HG03354 (cell line): ENCODE results near the gene JMJD1C.
"Not testable (repeated sequence)": the region's sequence is repeated elsewhere in the genome, so short reads cannot be mapped to it uniquely, and the experiment has no call there.

Source experiments
- ATAC-seq: cut with Tn5 transposase; IDR thresholded peaks from one replicate; pipeline ENCODE4 v1.9.1; 2021; ENCODE audit warnings: mild to moderate bottlenecking; ENCODE audit not compliant: unreplicated experiment, poor library complexity, severe bottlenecking

Gene JMJD1C

GRCh38 chr10:63156236-63156635 lies 309.5 kb downstream of the JMJD1C start:
- ATAC-seq = no peak

GRCh38 chr10:63155388-63156020 lies 310.3 kb downstream of the JMJD1C start:
- no peak for ATAC-seq

DNA sequence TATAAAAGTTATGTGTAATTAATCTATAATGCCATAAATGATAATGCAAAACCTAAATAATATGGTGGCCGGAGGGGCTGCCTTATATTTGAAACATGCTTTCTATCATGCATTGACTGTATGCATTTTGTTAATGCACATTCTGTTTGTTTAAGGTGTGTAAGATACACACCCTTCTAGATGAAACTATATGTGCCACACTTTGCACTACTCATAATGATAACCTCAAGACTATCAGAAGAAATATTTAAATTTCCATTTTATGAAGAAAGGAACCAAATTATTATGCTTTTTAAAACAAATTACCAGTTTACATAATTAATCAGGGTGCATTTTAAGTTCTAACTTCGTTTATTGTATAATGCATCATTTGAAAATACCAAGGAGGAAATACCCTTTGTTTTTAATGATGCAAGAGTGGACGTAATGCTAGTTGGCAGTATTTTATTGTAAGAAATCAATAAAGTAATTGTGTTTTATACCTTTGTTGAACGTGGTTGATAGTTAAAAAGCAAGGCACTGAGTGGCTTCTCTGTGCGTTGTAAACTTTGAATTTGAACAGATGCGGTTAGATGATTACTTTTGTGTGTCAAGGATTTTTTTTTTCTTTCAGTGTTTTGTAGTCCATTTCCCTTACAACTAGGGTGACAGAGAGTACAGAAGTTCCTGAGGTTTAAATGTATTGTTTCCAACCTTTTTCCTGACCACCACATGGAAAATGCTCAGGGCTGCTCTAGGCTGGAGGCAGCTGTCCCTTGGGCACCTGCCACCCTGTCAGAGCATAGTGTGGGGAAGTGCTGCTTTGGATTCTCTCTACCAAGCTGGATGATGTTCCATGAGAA lies 311.0 kb downstream of the JMJD1C start:
- no peak for ATAC-seq

DNA sequence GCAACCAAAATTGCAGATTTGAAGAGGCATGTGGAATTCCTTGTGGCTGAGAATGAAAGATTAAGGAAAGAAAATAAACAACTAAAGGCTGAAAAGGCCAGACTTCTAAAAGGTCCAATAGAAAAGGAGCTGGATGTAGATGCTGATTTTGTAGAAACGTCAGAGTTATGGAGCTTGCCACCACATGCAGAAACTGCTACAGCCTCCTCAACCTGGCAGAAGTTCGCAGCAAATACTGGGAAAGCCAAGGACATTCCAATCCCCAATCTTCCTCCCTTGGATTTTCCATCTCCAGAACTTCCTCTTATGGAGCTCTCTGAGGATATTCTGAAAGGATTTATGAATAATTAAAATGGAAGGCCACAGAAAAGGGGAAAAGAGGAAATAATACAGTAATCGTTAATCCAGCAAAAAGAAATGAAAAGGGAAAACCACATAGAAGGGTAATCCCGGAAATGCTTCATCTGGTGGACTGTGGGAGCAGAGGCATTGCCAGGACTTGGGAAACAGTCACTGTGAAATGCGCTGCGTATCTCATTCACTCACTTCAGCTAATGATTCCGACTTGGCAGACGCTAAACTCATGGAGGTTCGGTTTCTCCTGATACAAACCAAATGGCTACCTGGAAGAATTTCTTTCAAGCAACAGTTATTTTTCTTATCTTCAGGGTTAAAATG lies 311.8 kb downstream of the JMJD1C start:
- ATAC-seq = not testable (repeated sequence)

- no peak for ATAC-seq
Observed at GRCh38 chr10:63150745-63151144, 315.0 kb downstream of the JMJD1C start.

DNA sequence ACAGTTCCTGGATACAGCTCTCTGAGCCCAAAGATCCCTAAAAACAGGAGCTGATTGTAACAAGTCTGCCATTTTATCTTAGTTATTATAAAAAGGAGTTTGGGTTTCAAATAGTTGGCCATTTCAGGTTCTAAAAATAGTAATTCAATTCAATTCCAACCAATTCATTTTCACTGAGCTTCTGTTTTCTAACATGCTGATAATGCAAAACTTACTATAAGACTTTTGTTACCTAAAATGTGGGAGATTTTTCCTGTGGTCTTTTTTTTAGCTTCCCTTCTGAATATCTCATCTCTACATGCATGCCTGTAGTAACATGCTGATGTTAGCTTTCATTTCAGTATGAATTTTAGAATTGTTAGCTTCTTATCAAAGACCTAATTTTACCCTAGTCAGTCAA lies 319.3 kb downstream of the JMJD1C start:
- ATAC-seq = no peak

- ATAC-seq = no peak
Observed at GRCh38 chr10:63145782-63146181, 320.0 kb downstream of the JMJD1C start.

DNA sequence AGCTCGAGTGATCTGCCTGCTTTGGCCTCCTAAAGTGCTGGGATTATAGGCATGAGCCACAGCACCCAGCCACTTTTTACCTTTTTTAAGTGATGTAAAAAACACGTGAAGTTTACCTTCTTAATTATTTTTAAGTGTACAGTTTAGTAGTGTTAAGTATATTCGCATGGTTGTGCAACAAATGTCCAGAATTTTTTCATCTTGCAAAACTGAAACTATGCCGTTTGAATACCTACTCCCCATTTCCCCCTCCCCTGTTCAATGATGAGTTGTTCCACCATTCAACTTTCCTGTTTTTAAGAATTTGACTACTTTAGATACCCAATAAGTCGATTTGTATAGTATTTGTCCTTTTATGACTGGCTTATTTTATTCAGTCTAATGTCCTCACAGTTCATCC lies 321.8 kb downstream of the JMJD1C start:
- no peak for ATAC-seq

DNA sequence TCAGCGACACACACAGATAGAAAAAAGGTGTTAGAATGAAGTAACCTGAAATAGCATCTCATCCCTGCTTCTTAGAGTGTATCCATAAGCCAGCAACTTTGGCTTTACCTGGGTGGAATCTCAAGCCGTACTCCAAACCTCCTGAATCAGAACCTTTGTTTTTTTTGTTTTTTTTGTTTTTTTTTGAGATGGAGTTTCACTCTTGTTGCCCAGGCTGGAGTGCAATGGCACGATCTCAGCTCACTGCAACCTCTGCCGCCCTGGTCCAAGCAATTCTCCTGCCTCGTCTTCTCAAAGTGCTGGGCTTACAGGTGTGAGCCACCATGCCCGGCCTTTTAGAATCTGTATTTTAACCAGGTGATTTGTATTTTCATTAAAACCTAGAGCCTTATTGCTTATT lies 323.6 kb downstream of the JMJD1C start:
- ATAC-seq = no peak

DNA sequence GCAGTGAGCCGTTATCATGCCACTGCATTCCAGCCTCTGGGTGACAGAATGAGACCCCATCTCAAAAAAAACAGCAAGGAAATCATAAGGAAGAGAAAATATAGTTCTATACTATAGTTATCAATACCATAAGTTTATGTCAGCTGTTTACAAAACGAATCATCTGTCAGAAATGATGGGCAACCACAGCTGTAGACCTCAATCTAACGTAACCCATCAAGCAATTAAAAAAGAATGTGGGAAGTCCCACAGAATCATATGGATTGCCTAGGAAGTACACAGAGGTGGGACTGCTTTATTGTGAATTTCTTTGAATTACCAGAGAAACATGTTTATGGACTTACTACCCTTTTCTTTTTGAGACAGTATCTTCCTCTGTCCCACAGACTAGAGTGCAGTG lies 325.7 kb downstream of the JMJD1C start:
- no peak for ATAC-seq

- no peak for ATAC-seq
Observed at GRCh38 chr10:63137306-63137705, 328.5 kb downstream of the JMJD1C start.

- ATAC-seq = no peak
Observed at GRCh38 chr10:63133821-63134557, 331.8 kb downstream of the JMJD1C start.

GRCh38 chr10:63133056-63133820 lies 332.5 kb downstream of the JMJD1C start, which contains the start of gene NRBF2:
Gene NRBF2 (plus strand): TSS chr10:63133328. CDS start chr10:63133471, 143 bp downstream.
- ATAC-seq = peak; percentile 97

GRCh38 chr10:63132651-63133055 lies 333.1 kb downstream of the JMJD1C start:
- no peak for ATAC-seq

DNA sequence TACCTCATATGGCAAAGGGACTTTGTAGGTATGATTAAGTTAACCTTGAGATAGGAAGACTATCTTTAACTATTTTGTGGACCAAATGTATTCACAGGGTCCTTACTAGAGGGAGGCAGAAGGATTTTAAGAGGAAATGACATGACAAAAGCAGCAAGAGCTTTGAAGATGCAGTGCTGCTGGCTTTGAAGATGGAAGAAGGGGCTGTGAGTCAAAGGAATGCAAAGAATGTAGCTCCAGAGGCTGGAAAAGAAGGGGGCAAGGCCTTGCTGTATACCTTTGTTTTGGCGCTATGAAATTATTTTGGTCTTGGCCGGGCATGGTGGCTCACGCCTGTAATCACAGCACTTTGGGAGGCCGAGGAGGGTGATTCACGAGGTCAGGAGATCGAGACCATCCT lies 335.9 kb downstream of the JMJD1C start:
- ATAC-seq = no peak

GRCh38 chr10:63128443-63128842 lies 337.3 kb downstream of the JMJD1C start:
- ATAC-seq = no peak

- no peak for ATAC-seq
Observed at GRCh38 chr10:63125459-63125858, 340.3 kb downstream of the JMJD1C start.

GRCh38 chr10:63123727-63124362 lies 341.9 kb downstream of the JMJD1C start:
- no peak for ATAC-seq

DNA sequence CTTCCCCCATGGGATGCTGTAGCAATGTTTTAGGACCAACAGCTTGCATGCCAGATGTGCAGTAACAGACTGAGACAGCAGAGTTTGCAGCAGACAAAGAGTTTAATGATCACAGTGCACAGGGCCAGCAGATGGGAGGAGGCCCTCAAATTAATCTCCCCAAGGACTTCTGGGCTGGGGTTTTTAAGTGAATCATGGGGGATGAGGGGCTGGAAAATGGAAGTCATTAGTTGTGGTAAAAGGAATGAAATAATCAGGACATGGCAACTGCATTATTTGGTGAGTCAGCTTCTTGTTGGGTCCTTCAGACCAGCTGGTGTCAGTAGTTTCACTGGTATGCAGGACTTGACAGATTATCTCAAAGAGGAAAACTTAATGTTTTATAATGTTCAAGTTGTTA lies 345.2 kb downstream of the JMJD1C start:
- no peak for ATAC-seq
